Measurements from ENCODE around the gene PRKCD. TPM values are rescaled to one million over a fixed set of nuclear protein-coding genes. Genes with fewer than 3 reads are reported as not detected.

Gene PRKCD
- total RNA-seq, 1 experiment from 2014 or later: 1.4 TPM

- DNase-seq (ENCODE audit: low spot score): no peak
- no TSS peak for BruUV-seq (replicated peaks)
- CTCF ChIA-PET: no interaction called here
- Histone ChIP-seq H3K4me3 (ENCODE audit: low read depth, low read length, poor library complexity, severe bottlenecking) (no peak overlapping the region), H3K9me3 (ENCODE audit: low read depth, low read length, poor library complexity, severe bottlenecking) (no peaks in the 10 kb centered on the region), H3K4me1 (ENCODE audit: insufficient read depth, low read length, poor library complexity, severe bottlenecking) (no peaks in the 10 kb centered on the region), H3K27me3 (replicated peaks; ENCODE audit: insufficient read depth, low read depth, low read length, poor library complexity) (no peaks in the 10 kb centered on the region), H3K36me3 (ENCODE audit: insufficient read depth, low read length, poor library complexity, severe bottlenecking) (no peaks in the 10 kb centered on the region), H3K27ac (ENCODE audit: low read depth, low read length, poor library complexity, severe bottlenecking) (no peak overlapping the region)
- POLR2A ChIA-PET (ENCODE audit: low non-redundant PET): no interaction called here
- intact Hi-C loops (cut with micrococcal nuclease; ENCODE audit: unreplicated experiment): no loop called here
- TF ChIP-seq EZH2 (IDR thresholded peaks at IDR 0.05; ENCODE audit: borderline replicate concordance, low read depth, low read length, poor library complexity, severe bottlenecking) (no peak), CTCF (conservative IDR thresholded peaks at IDR 0.05; ENCODE audit: low read depth, low read length) (no peak)
Measured at GRCh38 chr3:53188720-53189119, 27.7 kb downstream of the PRKCD start.

- CTCF ChIA-PET: interaction anchor here (0.6 kb wide), 1 partner anchor 706 kb away, joined by 4 read pairs; no protein-coding TSS in a partner anchor
- H3K27me3 ChIP-seq (replicated peaks; ENCODE audit: insufficient read depth, low read depth, low read length, poor library complexity): no peaks in the 10 kb centered on the region
- TF ChIP-seq CTCF (conservative IDR thresholded peaks at IDR 0.05; ENCODE audit: low read depth, low read length) (no peak), EZH2 (IDR thresholded peaks at IDR 0.05; ENCODE audit: borderline replicate concordance, low read depth, low read length, poor library complexity, severe bottlenecking) (no peak)
- POLR2A ChIA-PET (ENCODE audit: low non-redundant PET): no interaction called here
- no peaks in the 10 kb centered on the region for H3K4me1 ChIP-seq (ENCODE audit: insufficient read depth, low read length, poor library complexity, severe bottlenecking)
- BruUV-seq (replicated peaks): no TSS peak
- DNase-seq (ENCODE audit: low spot score): no peak
- H3K9me3 ChIP-seq (ENCODE audit: low read depth, low read length, poor library complexity, severe bottlenecking): no peaks in the 10 kb centered on the region
- no peaks in the 10 kb centered on the region for H3K36me3 ChIP-seq (ENCODE audit: insufficient read depth, low read length, poor library complexity, severe bottlenecking)
- intact Hi-C loops (cut with micrococcal nuclease; ENCODE audit: unreplicated experiment): no loop called here
- no peak overlapping the region for H3K4me3 ChIP-seq (ENCODE audit: low read depth, low read length, poor library complexity, severe bottlenecking)
- no peak overlapping the region for H3K27ac ChIP-seq (ENCODE audit: low read depth, low read length, poor library complexity, severe bottlenecking)
Measured at GRCh38 chr3:53189276-53189675, 28.3 kb downstream of the PRKCD start.

GRCh38 chr3:53190659-53191058 is 29.6 kb downstream of the PRKCD start:
- Histone ChIP-seq H3K27me3 (replicated peaks; ENCODE audit: insufficient read depth, low read depth, low read length, poor library complexity) (no peaks in the 10 kb centered on the region), H3K27ac (ENCODE audit: low read depth, low read length, poor library complexity, severe bottlenecking) (no peak overlapping the region), H3K9me3 (ENCODE audit: low read depth, low read length, poor library complexity, severe bottlenecking) (no peaks in the 10 kb centered on the region), H3K4me1 (ENCODE audit: insufficient read depth, low read length, poor library complexity, severe bottlenecking) (no peaks in the 10 kb centered on the region), H3K36me3 (ENCODE audit: insufficient read depth, low read length, poor library complexity, severe bottlenecking) (no peaks in the 10 kb centered on the region), H3K4me3 (ENCODE audit: low read depth, low read length, poor library complexity, severe bottlenecking) (no peak overlapping the region)
- intact Hi-C loops (cut with micrococcal nuclease; ENCODE audit: unreplicated experiment): no loop called here
- DNase-seq (ENCODE audit: low spot score): no peak
- ChIA-PET POLR2A (ENCODE audit: low non-redundant PET) (no interaction called here), CTCF (no interaction called here)
- no peak for TF ChIP-seq EZH2 (IDR thresholded peaks at IDR 0.05; ENCODE audit: borderline replicate concordance, low read depth, low read length, poor library complexity, severe bottlenecking)
- no peak for TF ChIP-seq CTCF (conservative IDR thresholded peaks at IDR 0.05; ENCODE audit: low read depth, low read length)
- BruUV-seq (replicated peaks): no TSS peak

All from A673 (cell line).